ENCODE measurements around the gene SPATA25. TPM values are rescaled to one million over a fixed set of nuclear protein-coding genes. Genes with fewer than 3 reads are reported as not detected.
"Not testable (repeated sequence)": the region's sequence is repeated elsewhere in the genome, so short reads cannot be mapped to it uniquely, and the experiment has no call there.

The SPATA25 gene
- total RNA-seq, 4 donors from 2014 or later, result 1.9 to 12.9 (median 6.4) TPM; not detected in 1

GRCh38 chr20:45907219-45907948, 20.0 kb upstream of the SPATA25 start:
- DNase-seq (ENCODE audit: low spot score in 2 of 2), result no peak
- Histone ChIP-seq H3K27ac (no peak overlapping the region), H3K9me3 (no peaks in the 10 kb centered on the region), H3K4me1 (peaks cover 27% of the 10 kb centered on the region), H3K27me3 (no peaks in the 10 kb centered on the region), H3K36me3 (peaks cover 54% of the 10 kb centered on the region), H3K4me3 (no peak overlapping the region)
- WGBS, result 92% methylated on average over 17 of the region's 17 CpGs
- TF ChIP-seq POLR2A (IDR thresholded peaks at IDR 0.05) (no peak), EP300 (IDR thresholded peaks at IDR 0.05) (no peak), POLR2AphosphoS5 (IDR thresholded peaks at IDR 0.05) (no peak), CTCF (IDR thresholded peaks at IDR 0.05) (no peak)

- TF ChIP-seq POLR2AphosphoS5 (IDR thresholded peaks at IDR 0.05) (no peak), POLR2A (IDR thresholded peaks at IDR 0.05) (no peak), CTCF (IDR thresholded peaks at IDR 0.05) (no peak), EP300 (IDR thresholded peaks at IDR 0.05) (no peak)
- no peaks in the 10 kb centered on the region for H3K27me3 ChIP-seq
- H3K36me3 ChIP-seq, result peaks cover 72% of the 10 kb centered on the region
- 82% methylated on average over 8 of the region's 8 CpGs for WGBS
- H3K4me3 ChIP-seq, result no peak overlapping the region
- DNase-seq (ENCODE audit: low spot score in 2 of 2), result no peak
- H3K4me1 ChIP-seq, result peaks cover 13% of the 10 kb centered on the region
- H3K27ac ChIP-seq, result no peak overlapping the region
- no peaks in the 10 kb centered on the region for H3K9me3 ChIP-seq
These were observed 18.2 kb upstream of the SPATA25 start for GRCh38 chr20:45905505-45906079.

GRCh38 chr20:45904583-45905504, 17.4 kb upstream of the SPATA25 start:
- Histone ChIP-seq H3K4me1 (peaks cover 5% of the 10 kb centered on the region), H3K4me3 (no peak overlapping the region), H3K27ac (no peak overlapping the region), H3K27me3 (no peaks in the 10 kb centered on the region), H3K9me3 (no peaks in the 10 kb centered on the region), H3K36me3 (peaks cover 78% of the 10 kb centered on the region)
- WGBS, result 87% methylated on average over 13 of the region's 16 CpGs
- TF ChIP-seq POLR2A (IDR thresholded peaks at IDR 0.05) (no peak), POLR2AphosphoS5 (IDR thresholded peaks at IDR 0.05) (no peak), CTCF (IDR thresholded peaks at IDR 0.05) (no peak), EP300 (IDR thresholded peaks at IDR 0.05) (no peak)
- no peak for DNase-seq (ENCODE audit: low spot score in 2 of 2)

- 94% methylated on average over 13 of the region's 14 CpGs for WGBS
- Histone ChIP-seq H3K9me3 (no peaks in the 10 kb centered on the region), H3K4me3 (no peak overlapping the region), H3K36me3 (peaks cover 86% of the 10 kb centered on the region), H3K4me1 (no peaks in the 10 kb centered on the region), H3K27ac (no peak overlapping the region), H3K27me3 (no peaks in the 10 kb centered on the region)
- DNase-seq (ENCODE audit: low spot score in 2 of 2), result no peak
- TF ChIP-seq CTCF (IDR thresholded peaks at IDR 0.05) (no peak), POLR2A (IDR thresholded peaks at IDR 0.05) (no peak), EP300 (IDR thresholded peaks at IDR 0.05) (no peak), POLR2AphosphoS5 (IDR thresholded peaks at IDR 0.05) (no peak)
These were observed 14.8 kb upstream of the SPATA25 start for GRCh38 chr20:45902199-45902701.

- not testable (repeated sequence) for H3K9me3 ChIP-seq; H3K27ac ChIP-seq; H3K4me1 ChIP-seq; H3K27me3 ChIP-seq; DNase-seq (ENCODE audit: low spot score in 2 of 2); H3K4me3 ChIP-seq
- 87% methylated on average over 6 of the region's 6 CpGs for WGBS
- peaks cover 87% of the 10 kb centered on the region for H3K36me3 ChIP-seq
These were observed 13.9 kb upstream of the SPATA25 start for GRCh38 chr20:45901332-45901731.
